Lung (tissue), 12 donors: Measurements from ENCODE around the gene ETFBKMT. TPM values are rescaled to one million over a fixed set of nuclear protein-coding genes. Genes with fewer than 3 reads are reported as not detected.

Experiments
- ATAC-seq: fragments of 200-7000 bp; cut with Tn5 transposase; one replicate; pipeline ENCODE4 v1.9.1; 2020; ENCODE audit warnings: moderate number of reproducible peaks; ENCODE audit not compliant: insufficient read depth, low FRiP score
- DNase-seq, 3 donors: peaks; one replicate each; pipeline ENCODE4 v3.0.0-alpha.2; 2013 to 2017
- H3K27ac ChIP-seq, 2 donors: one replicate each; pipeline ENCODE4 v1.5.1; 2013; ENCODE audit warnings: mild to moderate bottlenecking in 2 of 2, moderate library complexity in 2 of 2, control low read depth in 1 of 2, inconsistent platforms in 1 of 2, low read depth in 1 of 2, low read length in 1 of 2
- H3K27me3 ChIP-seq, 3 donors: one replicate each; pipeline ENCODE4 v1.5.1; 2013; ENCODE audit warnings: low read length in 2 of 3; ENCODE audit not compliant: control insufficient read depth in 3 of 3, insufficient read depth in 3 of 3
- H3K36me3 ChIP-seq, 4 donors: one replicate each; pipeline ENCODE4 v1.5.1; 2013; ENCODE audit warnings: low read length in 4 of 4, mild to moderate bottlenecking in 1 of 4, moderate library complexity in 1 of 4; ENCODE audit not compliant: control insufficient read depth in 4 of 4, insufficient read depth in 4 of 4
- H3K4me1 ChIP-seq, 5 donors: one replicate each; pipeline ENCODE4 v1.5.1; 2013; ENCODE audit warnings: low read length in 5 of 5, mild to moderate bottlenecking in 2 of 5, moderate library complexity in 1 of 5; ENCODE audit not compliant: control insufficient read depth in 5 of 5, insufficient read depth in 5 of 5
- H3K4me3 ChIP-seq: one replicate; pipeline ENCODE4 v1.5.1; 2013; ENCODE audit warnings: mild to moderate bottlenecking, control low read depth, moderate library complexity
- H3K9ac ChIP-seq, 2 donors: one replicate each; pipeline ENCODE4 v1.5.1; 2013; ENCODE audit warnings: low read length in 2 of 2, control low read depth in 1 of 2; ENCODE audit not compliant: insufficient read depth in 1 of 2
- H3K9me3 ChIP-seq, 4 donors: one replicate each; pipeline ENCODE4 v1.5.1; 2013; ENCODE audit warnings: low read length in 3 of 4, mild to moderate bottlenecking in 1 of 4, moderate library complexity in 1 of 4; ENCODE audit not compliant: control insufficient read depth in 4 of 4, insufficient read depth in 3 of 4
- WGBS, 2 donors: extraction: QIAGEN DNeasy Blood & Tissue Kit; methylation state at CpG; one replicate each; pipeline ENCODE4 v1.1.7; 2013; 5-methylcytosine and 5-hydroxymethylcytosine counted together
- polyA plus RNA-seq, 2 donors: library from polyadenylated mRNA; stranded (reverse); fragments of 200-250 nt; gene quantifications; one replicate each; pipeline ENCODE4 v1.2.1, GENCODE V29; 2013
- total RNA-seq, 2 donors: library from RNA; depleted of rRNA in 1 of 2; stranded (reverse); fragments of >200 nt in 1 of 2; gene quantifications; one replicate each; pipeline ENCODE4 v1.2.1, GENCODE V29; 2014 to 2021
- TF ChIP-seq, protein P1 (sequence below): IDR thresholded peaks from 2 replicates; pipeline ENCODE4 v1.5.1; 2012; ENCODE audit warnings: mild to moderate bottlenecking; ENCODE audit errors: control extremely low read depth, extremely low read depth
- donor health status: control.
- donor health status: control.
- donor health status: Bipolar disorder and iron deficiency.
- donor health status: healthy.
- donor health status: DM: yes; HTN: yes; CAD: no.

The ETFBKMT gene
- total and polyA plus RNA-seq, 4 donors, result 1.3 to 3.9 (median 2.8) TPM

DNA sequence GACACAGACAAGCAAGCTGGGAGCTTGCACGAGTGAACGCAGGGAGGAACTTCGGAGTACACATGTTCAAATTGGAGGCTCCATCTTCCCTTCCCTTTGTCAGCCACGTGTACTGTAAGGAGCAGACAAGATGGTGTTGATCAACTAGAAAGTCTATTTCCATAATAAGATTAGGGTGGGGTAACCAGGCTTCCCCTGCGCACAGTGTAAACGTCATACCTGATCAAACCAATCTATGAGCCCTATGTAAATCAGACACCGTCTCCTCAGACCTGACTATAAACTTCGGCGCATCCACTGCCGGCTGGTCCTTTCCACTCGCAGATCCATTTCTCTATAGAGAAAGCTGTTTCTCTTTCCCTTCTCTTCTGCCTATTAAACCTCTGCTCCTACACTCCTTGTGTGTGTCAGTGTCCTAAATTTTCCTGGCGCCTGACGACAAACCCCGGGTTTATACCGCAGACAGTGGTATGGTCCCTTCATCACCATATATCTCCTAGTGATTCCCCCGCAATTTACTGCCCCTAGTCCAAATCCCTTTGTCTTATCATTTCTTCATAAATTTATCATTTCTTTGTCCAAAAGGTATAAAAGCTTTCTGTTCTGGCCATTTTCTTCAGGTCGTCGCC, 7.5 kb upstream of the ETFBKMT start:
- Histone ChIP-seq H3K4me3 (no peak overlapping the region), H3K27me3 (no peaks in the 10 kb centered on the region), H3K36me3 (no peaks in the 10 kb centered on the region), H3K27ac (no peak overlapping the region), H3K9me3 (no peaks in the 10 kb centered on the region), H3K4me1 (peaks cover 0 to 4% (median 0%) of the 10 kb centered on the region in 5 donors), H3K9ac (no peak overlapping the region)
- WGBS, 2 donors, result 91 to 93% methylated on average over 18 of the region's 18 CpGs
- ATAC-seq (no peak), DNase-seq (no peak)
- TF ChIP-seq, protein P1, sequence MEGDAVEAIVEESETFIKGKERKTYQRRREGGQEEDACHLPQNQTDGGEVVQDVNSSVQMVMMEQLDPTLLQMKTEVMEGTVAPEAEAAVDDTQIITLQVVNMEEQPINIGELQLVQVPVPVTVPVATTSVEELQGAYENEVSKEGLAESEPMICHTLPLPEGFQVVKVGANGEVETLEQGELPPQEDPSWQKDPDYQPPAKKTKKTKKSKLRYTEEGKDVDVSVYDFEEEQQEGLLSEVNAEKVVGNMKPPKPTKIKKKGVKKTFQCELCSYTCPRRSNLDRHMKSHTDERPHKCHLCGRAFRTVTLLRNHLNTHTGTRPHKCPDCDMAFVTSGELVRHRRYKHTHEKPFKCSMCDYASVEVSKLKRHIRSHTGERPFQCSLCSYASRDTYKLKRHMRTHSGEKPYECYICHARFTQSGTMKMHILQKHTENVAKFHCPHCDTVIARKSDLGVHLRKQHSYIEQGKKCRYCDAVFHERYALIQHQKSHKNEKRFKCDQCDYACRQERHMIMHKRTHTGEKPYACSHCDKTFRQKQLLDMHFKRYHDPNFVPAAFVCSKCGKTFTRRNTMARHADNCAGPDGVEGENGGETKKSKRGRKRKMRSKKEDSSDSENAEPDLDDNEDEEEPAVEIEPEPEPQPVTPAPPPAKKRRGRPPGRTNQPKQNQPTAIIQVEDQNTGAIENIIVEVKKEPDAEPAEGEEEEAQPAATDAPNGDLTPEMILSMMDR, result no peak

DNA sequence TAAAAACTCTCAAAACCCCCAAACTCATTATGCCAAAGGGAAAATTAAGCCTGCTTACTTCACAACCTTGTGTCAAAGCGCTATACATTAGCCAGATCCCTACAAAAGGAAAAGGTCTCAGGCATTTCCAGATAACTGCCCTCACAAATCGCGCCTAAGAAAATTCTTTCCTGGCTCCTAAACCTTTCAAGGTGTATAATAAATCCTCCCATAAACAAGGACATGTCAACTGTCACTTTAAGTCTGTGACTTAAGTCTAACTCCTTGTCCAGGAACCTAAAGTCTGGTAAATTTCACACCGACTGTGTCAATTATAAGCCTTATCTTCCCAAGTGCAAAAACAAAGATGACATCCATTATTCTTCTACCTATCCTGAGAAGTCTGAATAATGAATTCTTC, 4.3 kb upstream of the ETFBKMT start:
- 76 to 84% methylated on average over 4 of the region's 4 CpGs for WGBS, 2 donors
- TF ChIP-seq, protein P1, result no peak
- Histone ChIP-seq H3K4me3 (no peak overlapping the region), H3K27me3 (no peaks in the 10 kb centered on the region), H3K36me3 (peaks cover 0 to 3% (median 0%) of the 10 kb centered on the region in 4 donors), H3K27ac (no peak overlapping the region), H3K9ac (no peak overlapping the region), H3K4me1 (peaks cover 0 to 10% (median 0%) of the 10 kb centered on the region in 5 donors), H3K9me3 (no peaks in the 10 kb centered on the region)
- no peak for DNase-seq
- no peak for ATAC-seq

DNA sequence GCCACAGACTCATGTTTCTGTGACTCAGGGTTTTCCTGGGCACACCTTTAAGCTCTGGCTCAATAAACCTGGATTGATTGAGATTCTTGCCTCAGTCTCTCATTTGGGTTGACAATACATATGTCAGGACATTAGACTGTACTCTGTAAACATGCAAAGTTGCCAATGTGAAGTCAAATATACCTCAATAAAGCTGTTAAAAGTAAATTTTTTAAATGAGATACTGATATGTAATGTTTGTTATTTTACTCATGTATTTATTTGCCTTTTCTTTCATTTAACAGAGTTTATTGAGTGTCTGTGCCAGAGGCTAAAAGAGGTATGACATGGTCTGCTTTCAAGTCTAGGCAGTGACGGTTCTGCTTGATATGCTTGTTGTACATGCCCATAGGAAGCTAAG, 3.7 kb upstream of the ETFBKMT start:
- WGBS, 2 donors, result 82 to 86% methylated on average over 1 of the region's 1 CpG
- H3K4me3 ChIP-seq, result no peak overlapping the region

More for the DNA sequence above, 3.7 kb upstream of the ETFBKMT start:
- Histone ChIP-seq H3K27ac (no peak overlapping the region), H3K27me3 (no peaks in the 10 kb centered on the region), H3K9ac (no peak overlapping the region), H3K9me3 (no peaks in the 10 kb centered on the region), H3K36me3 (peaks cover 0 to 3% (median 0%) of the 10 kb centered on the region in 4 donors), H3K4me1 (peaks cover 0 to 10% (median 0%) of the 10 kb centered on the region in 5 donors)
- ATAC-seq, result no peak
- TF ChIP-seq, protein P1, result no peak
- DNase-seq, result no peak
